CD4-positive, alpha-beta T cell (primary cell): Measurements from ENCODE around the gene NABP1. TPM values are rescaled to one million over a fixed set of nuclear protein-coding genes. Genes with fewer than 3 reads are reported as not detected.

Source experiments
- ATAC-seq: fragments of 200-7000 bp; cut with Tn5 transposase; one replicate; pipeline ENCODE4 v1.10.0; 2022; ENCODE audit warnings: mild to moderate bottlenecking; ENCODE audit not compliant: poor library complexity
- CTCF ChIA-PET: fragments of 350-600 bp; sonication (Branson Sonifier 250); formaldehyde crosslinking; loops from one replicate; lab custom pipeline; 2021; ENCODE audit warnings: antibody characterized with exemption, inconsistent platforms; lab: Charles Lee
- POLR2A ChIA-PET: fragments of 350-600 bp; sonication (Branson Sonifier 250); formaldehyde crosslinking; loops from one replicate; lab custom pipeline; 2021; ENCODE audit warnings: antibody characterized with exemption, inconsistent platforms; lab: Charles Lee
- DNase-seq, 14 experiments: peaks; one replicate each; pipeline ENCODE4 v3.0.0-alpha.2; 2013 to 2020; ENCODE audit warnings: mixed read lengths in 2 of 14
- H3K27ac ChIP-seq, 2 donors: one replicate each; pipeline versions ENCODE4 v1.5.1 to v1.7.0; 2013; ENCODE audit warnings: low read length in 2 of 2, low read depth in 1 of 2, mild to moderate bottlenecking in 1 of 2
- H3K27me3 ChIP-seq, 2 experiments: 1 replicate in 1 of 2; 2 replicates in 1 of 2; pipeline versions ENCODE4 v1.6.1 to v1.7.0; 2013; ENCODE audit warnings: low read length in 2 of 2, control low read depth in 1 of 2, mild to moderate bottlenecking in 1 of 2, moderate library complexity in 1 of 2; ENCODE audit not compliant: insufficient read depth in 2 of 2, control insufficient read depth in 1 of 2
- H3K36me3 ChIP-seq: one replicate; pipeline ENCODE4 v1.6.1; 2013; ENCODE audit warnings: low read length, control low read depth; ENCODE audit not compliant: insufficient read depth
- H3K4me1 ChIP-seq: one replicate; pipeline ENCODE4 v1.6.1; 2013; ENCODE audit warnings: low read length, control low read depth; ENCODE audit not compliant: insufficient read depth
- H3K4me3 ChIP-seq: one replicate; pipeline ENCODE4 v1.5.1; 2013; ENCODE audit warnings: mild to moderate bottlenecking, low read length, moderate library complexity
- H3K9me3 ChIP-seq, 2 experiments: 1 replicate in 1 of 2; 2 replicates in 1 of 2; pipeline versions ENCODE4 v1.6.1 to v1.7.0; 2013; ENCODE audit warnings: low read length in 2 of 2, mild to moderate bottlenecking in 2 of 2, control low read depth in 1 of 2, moderate library complexity in 1 of 2; ENCODE audit not compliant: control insufficient read depth in 1 of 2, insufficient read depth in 1 of 2
- H3K27ac Mint-ChIP-seq: one replicate; pipeline ENCODE4 v1.8.0; 2020; ENCODE audit warnings: mixed read lengths
- H3K27me3 Mint-ChIP-seq: one replicate; pipeline ENCODE4 v1.8.0; 2021; ENCODE audit warnings: mixed read lengths
- H3K36me3 Mint-ChIP-seq: one replicate; pipeline ENCODE4 v1.8.0; 2021; ENCODE audit warnings: low read depth, mixed read lengths
- H3K4me1 Mint-ChIP-seq: one replicate; pipeline ENCODE4 v1.8.0; 2021; ENCODE audit warnings: low read depth, mixed read lengths
- H3K4me3 Mint-ChIP-seq: one replicate; pipeline ENCODE4 v1.8.0; 2020; ENCODE audit warnings: mild to moderate bottlenecking, mixed read lengths
- H3K9me3 Mint-ChIP-seq: one replicate; pipeline ENCODE4 v1.8.0; 2020; ENCODE audit warnings: mixed read lengths
- intact Hi-C, 2 experiments: fragments of 100-400 bp; cut with DNase I in 1 of 2; cut with micrococcal nuclease in 1 of 2; formaldehyde crosslinking; loops; one replicate each; pipeline versions ENCODE4 v1.15.1 to v1.9.0; 2023 to 2025; cut with DNase I, micrococcal nuclease
- total RNA-seq, 174 experiments: library from RNA in 2 of 174; stranded (reverse) in 2 of 174; gene quantifications; one replicate each; pipeline ENCODE4 v1.2.3 and lab custom pipeline; 2021 to 2026
- TF ChIP-seq, protein P1 (sequence below): fragments of 200-600 bp; IDR thresholded peaks from one replicate; pipeline ENCODE4 v1.8.0; 2022; ENCODE audit warnings: antibody characterized with exemption, mild to moderate bottlenecking

Gene NABP1
- total RNA-seq, 2 experiments from 2014 or later = 32.0 to 32.9 TPM

DNA sequence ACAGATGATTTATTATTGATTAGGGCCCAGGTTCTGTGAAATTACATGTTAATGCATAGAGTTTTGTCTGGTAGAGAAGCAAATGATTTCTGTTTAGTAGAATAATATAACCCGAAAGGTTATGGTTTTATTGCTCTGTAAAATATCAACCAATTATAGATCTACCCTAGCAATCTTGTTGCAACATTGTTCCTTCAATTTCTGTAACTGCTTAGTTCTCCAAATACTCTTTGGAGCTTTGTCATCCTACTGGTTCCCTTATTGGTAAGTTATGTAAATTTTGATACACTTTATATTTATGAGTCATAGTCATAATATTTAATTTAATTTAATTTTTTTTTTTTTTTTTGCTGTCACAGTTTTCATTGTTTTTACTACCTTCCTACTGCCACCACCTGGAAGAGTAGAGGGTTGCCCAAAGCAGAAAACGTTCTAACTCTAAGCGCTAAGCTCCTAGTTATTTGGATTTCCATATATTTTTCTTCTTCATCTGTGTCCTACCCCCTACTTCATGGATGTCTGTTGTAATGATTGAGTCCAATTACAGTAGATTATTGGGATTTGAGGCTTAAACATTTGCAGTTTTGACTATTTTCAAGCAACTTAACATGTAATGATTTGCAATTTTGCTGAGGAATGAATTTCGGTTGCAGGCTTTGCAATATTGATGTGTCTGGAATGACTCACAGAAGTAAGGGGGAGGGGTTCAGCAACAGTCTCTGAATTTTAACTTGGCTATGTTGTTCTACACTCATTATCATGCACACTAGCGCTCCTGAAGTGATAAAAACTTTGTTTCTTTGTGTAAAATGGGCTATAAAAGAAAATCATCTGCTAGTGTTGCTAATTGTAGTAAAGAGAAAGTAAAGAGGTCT is 51.1 kb downstream of the NABP1 start:
- no peaks in the 10 kb centered on the region for H3K9me3 ChIP-seq
- no peak overlapping the region for H3K4me3 ChIP-seq
- no peaks in the 10 kb centered on the region for H3K36me3 ChIP-seq
- intact Hi-C loops = no loop called here
- no peaks in the 10 kb centered on the region for H3K27me3 Mint-ChIP-seq
- H3K27ac Mint-ChIP-seq = no peak overlapping the region
- H3K27ac ChIP-seq = no peak overlapping the region
- H3K4me1 ChIP-seq = no peaks in the 10 kb centered on the region
- ChIA-PET POLR2A (no interaction called here), CTCF (interaction anchor here (1.0 kb wide), 1 partner anchor 104 kb away, joined by 4 read pairs; no protein-coding TSS in a partner anchor)
- H3K36me3 Mint-ChIP-seq = no peaks in the 10 kb centered on the region
- DNase-seq (no peak), ATAC-seq (no peak)
- TF ChIP-seq, protein P1, sequence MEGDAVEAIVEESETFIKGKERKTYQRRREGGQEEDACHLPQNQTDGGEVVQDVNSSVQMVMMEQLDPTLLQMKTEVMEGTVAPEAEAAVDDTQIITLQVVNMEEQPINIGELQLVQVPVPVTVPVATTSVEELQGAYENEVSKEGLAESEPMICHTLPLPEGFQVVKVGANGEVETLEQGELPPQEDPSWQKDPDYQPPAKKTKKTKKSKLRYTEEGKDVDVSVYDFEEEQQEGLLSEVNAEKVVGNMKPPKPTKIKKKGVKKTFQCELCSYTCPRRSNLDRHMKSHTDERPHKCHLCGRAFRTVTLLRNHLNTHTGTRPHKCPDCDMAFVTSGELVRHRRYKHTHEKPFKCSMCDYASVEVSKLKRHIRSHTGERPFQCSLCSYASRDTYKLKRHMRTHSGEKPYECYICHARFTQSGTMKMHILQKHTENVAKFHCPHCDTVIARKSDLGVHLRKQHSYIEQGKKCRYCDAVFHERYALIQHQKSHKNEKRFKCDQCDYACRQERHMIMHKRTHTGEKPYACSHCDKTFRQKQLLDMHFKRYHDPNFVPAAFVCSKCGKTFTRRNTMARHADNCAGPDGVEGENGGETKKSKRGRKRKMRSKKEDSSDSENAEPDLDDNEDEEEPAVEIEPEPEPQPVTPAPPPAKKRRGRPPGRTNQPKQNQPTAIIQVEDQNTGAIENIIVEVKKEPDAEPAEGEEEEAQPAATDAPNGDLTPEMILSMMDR = no peak
- H3K4me3 Mint-ChIP-seq = no peak overlapping the region
- H3K9me3 Mint-ChIP-seq = no peaks in the 10 kb centered on the region
- H3K4me1 Mint-ChIP-seq = no peaks in the 10 kb centered on the region
- H3K27me3 ChIP-seq = peaks cover 17 to 19% of the 10 kb centered on the region in 2 experiments

DNA sequence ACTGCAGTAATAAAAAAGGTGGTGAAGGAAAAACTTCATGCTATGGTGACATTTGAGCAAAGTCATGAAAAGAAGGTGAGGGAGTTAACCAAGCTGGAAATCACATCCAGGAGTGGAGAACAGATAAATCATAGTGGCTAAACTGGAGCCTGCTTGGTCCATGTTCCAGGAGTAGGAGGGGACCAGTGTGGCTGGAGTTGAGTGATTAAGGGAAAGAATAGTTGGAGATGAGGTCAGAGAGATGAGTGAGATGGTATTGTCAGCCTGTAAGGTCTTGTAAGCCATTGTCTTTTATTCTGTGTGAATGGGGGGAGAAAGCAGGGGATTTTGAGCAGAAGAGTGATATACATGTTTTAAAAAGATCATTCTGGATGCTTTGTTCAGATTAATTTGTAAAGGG is 52.3 kb downstream of the NABP1 start:
- Histone ChIP-seq H3K27ac (no peak overlapping the region), H3K36me3 (no peaks in the 10 kb centered on the region), H3K4me1 (no peaks in the 10 kb centered on the region), H3K9me3 (no peaks in the 10 kb centered on the region), H3K27me3 (peaks cover 17 to 23% of the 10 kb centered on the region in 2 experiments), H3K4me3 (no peak overlapping the region)
- intact Hi-C loops = no loop called here
- POLR2A ChIA-PET = no interaction called here
- H3K4me1 Mint-ChIP-seq = no peaks in the 10 kb centered on the region
- H3K36me3 Mint-ChIP-seq = no peaks in the 10 kb centered on the region
- TF ChIP-seq, protein P1 = no peak
- CTCF ChIA-PET = no interaction called here
- no peak overlapping the region for H3K4me3 Mint-ChIP-seq
- H3K9me3 Mint-ChIP-seq = no peaks in the 10 kb centered on the region
- no peak overlapping the region for H3K27ac Mint-ChIP-seq
- ATAC-seq = no peak
- DNase-seq = no peak
- no peaks in the 10 kb centered on the region for H3K27me3 Mint-ChIP-seq

Other genes with a start within 250 kb of the NABP1 start
- gene CAVIN2, start 169.0 kb downstream of the NABP1 start, total RNA-seq = under 1 TPM; 0.14 to 0.16 TPM